GM18858 (cell line): ENCODE results near the gene CLPSL2.

Experiments used
- ATAC-seq: cut with Tn5 transposase; IDR thresholded peaks from one replicate; pipeline ENCODE4 v1.9.1; 2021; ENCODE audit not compliant: unreplicated experiment

CLPSL2 gene

GRCh38 chr6:35746516-35746915 lies 29.9 kb upstream of the CLPSL2 start:
- ATAC-seq, result no peak

GRCh38 chr6:35747877-35748276 lies 28.5 kb upstream of the CLPSL2 start:
- ATAC-seq, result no peak

GRCh38 chr6:35750557-35750956 lies 25.8 kb upstream of the CLPSL2 start:
- no peak for ATAC-seq

- ATAC-seq, result no peak
Observed at GRCh38 chr6:35751594-35751993, 24.8 kb upstream of the CLPSL2 start.

DNA sequence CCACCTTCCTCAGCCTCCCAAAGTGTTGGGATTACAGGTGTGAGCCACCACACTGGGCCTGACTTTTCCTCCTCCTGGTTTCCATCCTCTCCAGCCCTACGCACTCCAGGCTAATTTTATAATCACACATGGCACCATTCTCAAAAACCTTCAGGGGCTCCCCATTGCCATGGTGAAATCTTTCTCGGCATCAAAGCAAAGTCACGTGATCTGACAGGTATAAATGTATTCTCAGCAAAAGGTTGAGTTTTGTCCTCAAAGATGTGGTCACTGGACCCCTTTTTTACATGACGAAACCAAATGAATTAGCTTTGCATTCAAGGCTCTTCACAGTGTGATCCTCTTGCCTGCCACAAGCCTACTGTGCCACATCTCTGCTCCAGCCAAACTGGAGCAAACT lies 24.1 kb upstream of the CLPSL2 start:
- no peak for ATAC-seq

GRCh38 chr6:35754452-35755277 lies 21.7 kb upstream of the CLPSL2 start:
- ATAC-seq, result no peak

- no peak for ATAC-seq
Observed at GRCh38 chr6:35755278-35755924, 21.0 kb upstream of the CLPSL2 start.

DNA sequence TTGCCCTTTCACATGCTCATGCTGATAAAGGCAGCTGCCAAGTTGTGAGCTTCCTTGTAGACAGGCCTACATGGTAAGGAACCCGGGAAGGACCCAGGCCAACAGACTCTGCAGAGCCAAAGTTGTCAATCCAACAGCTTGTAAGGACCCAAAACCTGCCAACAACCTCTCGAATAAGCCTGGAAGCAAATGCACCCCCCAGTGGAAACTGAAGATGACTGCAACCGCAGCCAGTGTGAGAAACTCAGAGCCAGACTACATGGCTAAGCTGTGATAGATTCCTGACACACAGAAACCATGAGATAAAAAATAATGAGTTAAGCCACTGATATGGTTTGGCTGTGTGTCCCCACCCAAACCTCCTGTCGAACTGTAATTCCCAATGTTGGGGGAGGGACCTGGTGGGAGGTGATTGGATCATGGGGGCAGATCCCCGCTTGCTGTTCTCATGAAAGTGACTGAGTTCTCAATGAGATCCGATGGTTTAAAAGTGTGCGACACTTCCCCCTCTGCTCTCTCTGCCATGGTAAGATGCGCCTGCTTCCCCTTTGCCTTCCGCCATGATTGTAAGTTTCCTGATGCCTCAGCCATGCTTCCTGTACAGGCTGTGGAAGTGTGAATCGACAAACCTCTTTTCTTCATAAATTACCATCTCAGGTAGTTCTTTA lies 18.8 kb upstream of the CLPSL2 start:
- ATAC-seq, result no peak

DNA sequence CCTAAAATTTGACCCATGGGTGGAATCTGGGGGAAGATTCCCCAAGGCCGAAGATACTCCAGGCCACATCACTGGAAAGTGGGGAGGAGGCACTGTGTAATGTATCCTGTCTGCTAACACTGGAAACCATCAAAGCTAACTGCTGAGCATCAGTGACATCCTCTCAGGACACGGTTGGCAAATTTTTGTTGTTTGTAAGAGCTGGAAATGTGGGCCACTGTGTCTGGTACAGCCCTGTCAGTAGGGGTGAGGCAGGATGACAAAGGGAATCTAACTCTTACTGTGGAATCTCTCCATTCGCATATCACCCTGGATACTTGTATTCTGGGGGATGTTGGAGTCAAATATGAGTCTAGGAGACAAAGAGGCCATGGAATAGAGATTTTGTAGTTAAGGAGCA lies 17.0 kb upstream of the CLPSL2 start:
- ATAC-seq, result no peak

DNA sequence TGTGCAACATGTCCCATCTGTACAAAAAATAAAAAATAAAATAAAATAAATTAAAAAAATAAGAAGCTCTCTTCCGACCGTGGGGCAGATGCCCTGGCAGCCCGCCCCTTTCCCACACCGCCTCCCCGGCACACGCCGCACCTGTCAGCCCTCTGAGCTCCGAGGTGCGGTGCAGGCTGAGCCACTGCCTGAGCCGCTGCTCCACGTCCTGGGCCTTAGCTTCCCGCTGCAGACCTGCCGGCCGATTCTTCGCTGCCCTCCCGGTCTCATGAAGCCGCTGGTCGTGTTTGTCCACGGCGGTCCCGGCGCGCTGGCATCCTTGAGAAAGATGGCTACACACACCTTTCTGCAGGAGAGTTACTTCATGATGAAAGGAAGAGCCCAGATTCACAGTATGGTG lies 10.7 kb upstream of the CLPSL2 start:
- ATAC-seq, result no peak

- ATAC-seq, result no peak
Observed at GRCh38 chr6:35769211-35769610, 7.2 kb upstream of the CLPSL2 start.

DNA sequence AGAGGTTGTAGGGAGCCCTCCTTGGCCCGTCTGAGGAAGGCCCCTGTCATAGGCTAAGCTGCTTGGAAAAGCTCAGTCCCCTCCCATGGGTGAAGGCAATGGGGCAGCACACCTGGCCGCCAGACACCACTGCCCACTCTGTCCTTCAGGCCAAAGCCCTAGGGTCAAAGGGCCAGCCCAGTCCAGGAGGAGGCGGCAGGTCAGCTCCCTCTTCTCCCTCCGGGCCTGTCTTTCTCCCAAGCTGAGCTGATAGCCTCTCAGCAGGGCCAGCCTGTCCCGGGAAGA lies 5.1 kb upstream of the CLPSL2 start:
- no peak for ATAC-seq

DNA sequence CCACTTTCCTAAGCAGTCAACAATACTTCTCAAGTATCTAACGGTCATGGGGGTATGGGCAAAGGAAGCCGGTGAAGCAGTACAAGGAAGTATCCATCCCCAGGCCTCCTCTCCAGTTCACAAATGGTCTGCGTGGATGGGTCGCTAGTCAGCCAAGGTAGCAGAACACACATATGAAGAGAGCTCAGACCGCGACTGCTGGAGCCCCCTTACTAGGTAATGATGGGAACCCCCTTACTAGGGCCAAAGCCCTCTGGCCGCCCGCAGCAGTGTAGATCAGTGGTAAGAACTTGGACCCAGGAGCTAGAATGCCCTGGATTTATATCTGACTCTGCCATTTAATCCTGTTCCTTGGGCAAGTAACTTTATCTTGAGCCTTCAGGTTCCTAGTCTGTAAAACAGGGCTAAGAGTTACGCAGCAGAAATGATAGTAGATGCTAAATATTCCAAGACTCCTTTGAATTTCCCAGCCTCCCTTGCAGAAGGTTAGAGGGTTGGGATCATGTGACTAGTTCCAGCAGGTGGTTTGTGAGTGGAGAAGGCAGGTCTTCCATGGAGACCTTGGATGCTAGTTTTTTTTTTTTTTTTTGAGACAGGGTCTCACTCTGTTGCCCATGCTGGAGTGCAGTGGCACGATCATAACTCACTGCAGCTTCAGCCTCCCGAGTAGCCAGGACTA lies 2.1 kb upstream of the CLPSL2 start:
- ATAC-seq, result no peak

DNA sequence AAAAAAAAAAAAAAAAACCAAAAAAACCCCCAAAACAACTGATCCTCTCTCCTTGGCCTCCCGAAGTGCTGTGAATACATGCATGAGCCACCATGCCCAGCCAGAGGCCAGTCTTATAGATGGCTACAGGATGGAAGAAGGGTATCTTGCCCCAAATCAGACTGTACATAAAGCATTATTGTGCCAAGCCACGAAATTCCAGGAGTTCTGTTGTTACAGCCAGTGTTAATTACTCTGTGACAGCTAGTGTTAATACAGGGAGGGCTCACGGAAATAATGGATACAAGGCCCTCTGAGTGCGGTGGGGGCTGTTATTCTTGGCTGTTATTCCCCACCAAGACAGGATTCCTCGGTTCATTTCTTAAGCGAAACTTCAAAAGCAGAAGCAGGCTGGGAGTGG lies 1.4 kb upstream of the CLPSL2 start:
- no peak for ATAC-seq

- ATAC-seq, result no peak
Observed at GRCh38 chr6:35777356-35778102, 1.1 kb downstream of the CLPSL2 start.

- ATAC-seq, result no peak
Observed at GRCh38 chr6:35778437-35778836, 2.0 kb downstream of the CLPSL2 start.

DNA sequence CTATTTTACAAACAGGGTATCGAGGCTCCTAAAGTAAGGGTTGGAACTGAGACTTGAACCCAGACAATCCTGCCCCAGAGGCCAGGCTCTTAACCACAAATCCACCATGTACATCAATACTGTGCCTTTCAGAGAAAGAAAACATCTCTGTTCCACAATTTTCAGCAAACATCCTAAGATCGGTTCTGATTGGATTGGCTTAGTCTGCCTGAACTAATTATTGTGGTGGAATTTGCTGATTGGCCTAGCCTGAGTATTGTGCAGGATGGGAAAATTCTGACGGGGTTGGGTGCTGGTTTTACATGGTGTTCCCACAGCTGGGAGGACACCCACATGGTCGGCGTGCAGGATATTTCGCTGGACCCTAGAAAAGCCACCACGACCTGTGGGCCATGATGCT lies 4.3 kb downstream of the CLPSL2 start, which contains the start of gene CLPSL1:
Gene CLPSL1 (plus strand): TSS at position 301 of the 400 bp plus-strand sequence. CDS start 92 bp downstream, at position 393.
- ATAC-seq, result no peak

GRCh38 chr6:35781290-35781689 lies 4.9 kb downstream of the CLPSL2 start:
- no peak for ATAC-seq

DNA sequence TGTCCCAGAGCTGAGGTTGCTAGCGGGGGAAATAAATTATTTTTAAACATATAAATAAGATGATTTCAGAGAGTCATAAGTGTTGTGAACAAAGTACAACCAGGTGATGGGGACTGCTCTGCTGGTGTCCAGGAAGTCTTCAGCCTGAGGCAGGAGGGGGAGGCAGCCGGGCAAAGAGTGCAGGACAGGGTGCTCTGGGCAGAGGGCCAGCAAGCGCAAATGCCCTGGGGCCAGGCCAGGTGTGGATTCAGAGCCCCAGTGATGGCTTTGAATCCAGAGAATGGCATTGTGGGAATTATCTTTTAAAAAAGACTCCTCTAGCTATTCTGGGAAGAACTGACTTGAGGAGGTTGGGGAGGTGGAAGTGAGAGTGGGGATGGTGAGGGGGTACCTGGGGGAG lies 6.0 kb downstream of the CLPSL2 start:
- no peak for ATAC-seq

GRCh38 chr6:35784200-35784599 lies 7.8 kb downstream of the CLPSL2 start:
- no peak for ATAC-seq

DNA sequence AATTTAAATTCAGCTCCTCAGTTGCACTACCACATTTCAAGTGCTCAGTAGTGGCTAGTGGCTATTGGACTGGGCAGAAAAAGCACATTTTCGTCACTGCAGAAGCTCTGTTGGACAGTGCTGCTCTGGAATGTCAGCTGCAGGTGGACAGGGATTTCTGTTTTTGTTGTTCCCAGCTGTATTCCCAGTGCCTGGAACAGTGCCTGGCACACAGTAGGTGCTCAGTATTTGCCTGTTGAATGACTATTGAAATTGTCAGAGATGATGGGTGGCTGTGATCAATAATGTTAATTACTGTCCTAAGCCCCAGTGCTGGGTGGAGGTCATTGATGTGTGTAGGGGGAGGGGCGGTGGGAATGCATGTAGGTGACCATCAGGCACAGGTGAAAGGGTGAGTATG lies 9.9 kb downstream of the CLPSL2 start:
- ATAC-seq, result no peak
